HL-60 (cell line): Measurements from ENCODE around the gene RGS14.

ENCODE experiments used
- CTCF ChIP-seq: IDR thresholded peaks from one replicate; pipeline ENCODE4 v1.5.1; 2011; ENCODE audit warnings: low read length, control low read depth, inconsistent platforms; ENCODE audit not compliant: insufficient read depth
- GABPA ChIP-seq: IDR thresholded peaks from 2 replicates; pipeline ENCODE4 v1.6.1; 2012; ENCODE audit warnings: low read depth
- POLR2AphosphoS5 ChIP-seq: IDR thresholded peaks from 2 replicates; pipeline ENCODE4 v1.6.1; 2012; ENCODE audit warnings: low read depth
- REST ChIP-seq: IDR thresholded peaks from 2 replicates; pipeline ENCODE4 v1.6.1; 2012; ENCODE audit warnings: low read depth; ENCODE audit not compliant: insufficient replicate concordance
- SPI1 ChIP-seq: IDR thresholded peaks from 2 replicates; pipeline ENCODE4 v1.6.1; 2012; ENCODE audit warnings: low read depth, mild to moderate bottlenecking, borderline replicate concordance

- TF ChIP-seq CTCF (no peak), REST (no peak), POLR2AphosphoS5 (no peak; the same call in 1 of the 2 replicates), GABPA (no peak), SPI1 (peak; percentile 99)
Observed at GRCh38 chr5:177320879-177321278, 36.8 kb upstream of the RGS14 start.
